Loucy (cell line): ENCODE data around the gene FRMD8.

Experiments
- EZH2phosphoT487 ChIP-seq: fragments of 200-600 bp; IDR thresholded peaks from 2 replicates; pipeline ENCODE4 v1.6.1; 2018; ENCODE audit warnings: antibody characterized with exemption, mild to moderate bottlenecking, moderate library complexity, borderline replicate concordance
- TF ChIP-seq, protein P1 (sequence below): fragments of 200-600 bp; sonication (generic); conservative IDR thresholded peaks from 2 replicates; pipeline ENCODE4 v1.5.1; 2014; ENCODE audit warnings: mild to moderate bottlenecking, antibody characterized with exemption, low read length

DNA sequence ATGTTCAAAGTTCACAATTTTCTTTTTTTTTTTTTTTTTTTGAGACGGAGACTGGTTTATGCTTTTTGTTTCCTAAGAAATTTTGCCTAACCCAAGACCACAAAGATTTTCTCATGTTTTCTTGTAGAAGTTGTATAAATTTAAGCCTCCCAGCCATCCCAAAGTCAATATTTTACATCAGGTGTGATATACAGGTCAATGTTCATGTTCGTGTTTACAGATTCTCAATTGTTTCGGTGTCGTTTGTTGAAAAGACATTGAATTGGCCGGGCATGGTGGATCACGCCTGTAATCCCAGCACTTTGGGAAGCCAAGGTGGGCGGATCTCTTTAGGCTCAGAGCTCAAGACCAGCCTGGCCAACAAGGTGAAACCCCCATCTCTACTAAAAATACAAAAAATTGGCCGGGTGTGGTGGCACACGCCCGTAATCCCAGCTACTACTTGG, 15.4 kb downstream of the FRMD8 start:
- TF ChIP-seq, protein P1, sequence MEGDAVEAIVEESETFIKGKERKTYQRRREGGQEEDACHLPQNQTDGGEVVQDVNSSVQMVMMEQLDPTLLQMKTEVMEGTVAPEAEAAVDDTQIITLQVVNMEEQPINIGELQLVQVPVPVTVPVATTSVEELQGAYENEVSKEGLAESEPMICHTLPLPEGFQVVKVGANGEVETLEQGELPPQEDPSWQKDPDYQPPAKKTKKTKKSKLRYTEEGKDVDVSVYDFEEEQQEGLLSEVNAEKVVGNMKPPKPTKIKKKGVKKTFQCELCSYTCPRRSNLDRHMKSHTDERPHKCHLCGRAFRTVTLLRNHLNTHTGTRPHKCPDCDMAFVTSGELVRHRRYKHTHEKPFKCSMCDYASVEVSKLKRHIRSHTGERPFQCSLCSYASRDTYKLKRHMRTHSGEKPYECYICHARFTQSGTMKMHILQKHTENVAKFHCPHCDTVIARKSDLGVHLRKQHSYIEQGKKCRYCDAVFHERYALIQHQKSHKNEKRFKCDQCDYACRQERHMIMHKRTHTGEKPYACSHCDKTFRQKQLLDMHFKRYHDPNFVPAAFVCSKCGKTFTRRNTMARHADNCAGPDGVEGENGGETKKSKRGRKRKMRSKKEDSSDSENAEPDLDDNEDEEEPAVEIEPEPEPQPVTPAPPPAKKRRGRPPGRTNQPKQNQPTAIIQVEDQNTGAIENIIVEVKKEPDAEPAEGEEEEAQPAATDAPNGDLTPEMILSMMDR: no peak
- TF ChIP-seq EZH2phosphoT487: no peak
